Neural progenitor cell (in vitro differentiated cells): ENCODE data around the gene FAT4.

Source experiments
- EZH2 ChIP-seq: fragments of 200-600 bp; sonication (generic); IDR thresholded peaks from 2 replicates; pipeline ENCODE4 v1.6.1; 2017; ENCODE audit warnings: antibody characterized with exemption, mild to moderate bottlenecking, moderate library complexity
- EZH2phosphoT487 ChIP-seq: fragments of 200-600 bp; sonication (generic); IDR thresholded peaks from 2 replicates; pipeline ENCODE4 v1.6.1; 2017; ENCODE audit warnings: antibody characterized with exemption
- TF ChIP-seq, protein P1 (sequence below): fragments of 200-600 bp; sonication (generic); IDR thresholded peaks from 2 replicates; pipeline ENCODE4 v1.5.1; 2017; ENCODE audit warnings: antibody characterized with exemption, mild to moderate bottlenecking

DNA sequence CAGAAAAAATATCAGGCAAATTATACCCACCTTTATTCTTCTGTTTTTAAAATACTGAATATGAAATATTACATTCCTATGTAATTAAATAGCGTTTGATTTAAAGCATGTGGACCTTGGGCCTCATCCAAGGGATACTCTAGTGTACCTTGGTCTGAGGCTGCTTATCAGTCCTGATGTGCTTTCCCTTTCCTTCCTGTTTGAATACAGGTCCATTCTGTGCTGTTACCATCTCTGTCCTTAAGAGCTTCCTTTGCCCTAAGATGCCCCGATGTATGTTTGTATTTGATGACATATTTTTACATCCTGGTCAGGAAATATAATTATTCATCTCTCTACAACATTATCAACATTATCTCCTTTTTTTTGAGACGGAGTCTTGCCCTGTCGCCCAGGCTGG, 24.1 kb downstream of the FAT4 start:
- TF ChIP-seq, protein P1, sequence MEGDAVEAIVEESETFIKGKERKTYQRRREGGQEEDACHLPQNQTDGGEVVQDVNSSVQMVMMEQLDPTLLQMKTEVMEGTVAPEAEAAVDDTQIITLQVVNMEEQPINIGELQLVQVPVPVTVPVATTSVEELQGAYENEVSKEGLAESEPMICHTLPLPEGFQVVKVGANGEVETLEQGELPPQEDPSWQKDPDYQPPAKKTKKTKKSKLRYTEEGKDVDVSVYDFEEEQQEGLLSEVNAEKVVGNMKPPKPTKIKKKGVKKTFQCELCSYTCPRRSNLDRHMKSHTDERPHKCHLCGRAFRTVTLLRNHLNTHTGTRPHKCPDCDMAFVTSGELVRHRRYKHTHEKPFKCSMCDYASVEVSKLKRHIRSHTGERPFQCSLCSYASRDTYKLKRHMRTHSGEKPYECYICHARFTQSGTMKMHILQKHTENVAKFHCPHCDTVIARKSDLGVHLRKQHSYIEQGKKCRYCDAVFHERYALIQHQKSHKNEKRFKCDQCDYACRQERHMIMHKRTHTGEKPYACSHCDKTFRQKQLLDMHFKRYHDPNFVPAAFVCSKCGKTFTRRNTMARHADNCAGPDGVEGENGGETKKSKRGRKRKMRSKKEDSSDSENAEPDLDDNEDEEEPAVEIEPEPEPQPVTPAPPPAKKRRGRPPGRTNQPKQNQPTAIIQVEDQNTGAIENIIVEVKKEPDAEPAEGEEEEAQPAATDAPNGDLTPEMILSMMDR = no peak
- no peak for TF ChIP-seq EZH2
- no peak for TF ChIP-seq EZH2phosphoT487
